ENCODE measurements around the gene S100A1.

- peak; percentile 91 for TF ChIP-seq POLR2A (IDR thresholded peaks at IDR 0.05)
- TF ChIP-seq EP300 (IDR thresholded peaks at IDR 0.05; ENCODE audit: low read depth), result no peak
- TF ChIP-seq CTCF (IDR thresholded peaks at IDR 0.05), result peak in 2 of 5 experiments; percentile 43 to 48
- TF ChIP-seq POLR2AphosphoS5 (IDR thresholded peaks at IDR 0.05), result peak; percentile 79 to 88 (median 83)
Measured at GRCh38 chr1:153633754-153634665, 5.8 kb downstream of the S100A1 start, which contains the start of gene CHTOP.
